ENCODE measurements around the gene BBOF1.
A peak's percentile ranks its signal among the peaks of the same experiment; 100 is the strongest.

Gene BBOF1

DNA sequence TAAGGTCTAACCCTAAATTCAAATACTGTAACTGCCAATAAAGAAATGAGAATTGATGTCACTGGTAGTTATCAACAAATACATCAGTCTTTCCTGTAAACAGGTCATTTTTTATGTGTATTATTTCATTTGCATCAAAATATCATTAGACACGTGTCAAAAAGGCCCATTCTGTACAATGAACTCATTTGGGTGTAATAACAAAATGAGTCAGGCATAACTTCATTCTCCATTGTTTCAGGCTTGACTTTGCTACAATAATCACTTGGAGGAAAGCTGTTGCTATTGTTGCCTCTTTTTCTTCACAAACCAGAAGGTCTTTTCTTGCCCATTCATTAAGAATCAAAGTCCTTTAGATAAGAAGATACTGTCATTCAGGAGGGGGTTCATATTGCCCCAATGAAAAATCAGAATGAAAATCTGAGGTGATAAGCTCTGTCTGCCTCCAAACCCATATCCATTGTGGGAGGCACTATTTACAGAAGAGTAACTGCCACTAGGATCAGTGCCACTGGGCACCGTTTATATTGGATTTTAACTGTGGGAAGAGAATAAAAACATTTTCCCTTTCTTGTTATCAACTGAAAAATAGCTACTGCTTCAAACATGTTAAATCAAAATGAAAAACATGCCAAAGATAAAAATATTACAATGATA lies 10.2 kb upstream of the BBOF1 start:
- Mint-ChIP-seq H3K4me3 (no peak overlapping the region), H3K27ac (no peak overlapping the region), H3K9me3 (no peaks in the 10 kb centered on the region), H3K4me1 (no peaks in the 10 kb centered on the region), H3K36me3 (peaks cover 60% of the 10 kb centered on the region)
- DNase-seq (ENCODE audit: low spot score in 2 of 2) (no peak), ATAC-seq (no peak)

DNA sequence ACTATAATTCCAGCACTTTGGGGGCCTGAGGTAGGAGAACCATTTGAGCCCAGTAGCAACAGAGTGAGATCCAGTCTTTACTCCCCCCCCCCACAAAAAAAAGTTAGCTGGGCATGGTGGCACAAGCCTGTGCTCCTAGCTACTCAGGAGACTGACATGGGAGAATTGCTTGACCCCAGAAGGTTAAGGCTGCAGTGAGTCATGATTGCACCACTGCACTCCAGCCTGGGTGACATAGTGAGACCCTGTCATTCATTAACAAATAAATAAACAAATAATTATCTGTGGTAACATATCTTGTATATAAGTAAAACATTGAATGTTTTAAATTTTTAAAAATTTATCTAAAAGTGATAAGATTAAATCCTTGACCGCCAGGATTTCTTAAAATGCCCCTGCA lies 4.8 kb upstream of the BBOF1 start:
- Mint-ChIP-seq H3K27ac (no peak overlapping the region), H3K9me3 (no peaks in the 10 kb centered on the region), H3K4me3 (no peak overlapping the region), H3K36me3 (peaks cover 28% of the 10 kb centered on the region), H3K4me1 (peaks cover 10% of the 10 kb centered on the region)
- DNase-seq (ENCODE audit: low spot score in 2 of 2) (no peak), ATAC-seq (no peak)

DNA sequence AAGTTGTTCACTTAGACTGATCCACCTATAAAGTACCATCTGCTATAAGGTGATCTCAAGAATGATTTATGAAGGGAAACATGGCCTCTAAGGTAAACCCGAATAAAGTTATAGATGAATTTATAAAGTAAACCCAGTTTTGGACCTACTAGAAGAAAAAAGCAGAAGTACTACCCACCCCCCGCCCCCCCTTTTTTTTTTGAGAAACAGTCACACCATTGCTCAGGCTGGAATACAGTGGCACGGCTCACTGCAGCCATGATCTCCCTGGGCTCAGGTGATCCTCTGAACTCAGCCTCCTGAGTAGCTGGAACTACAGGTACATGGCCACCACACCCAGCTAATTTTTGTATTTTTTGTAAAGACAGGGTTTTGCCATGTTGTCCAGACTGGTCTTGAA lies 4.0 kb upstream of the BBOF1 start:
- no peaks in the 10 kb centered on the region for H3K9me3 Mint-ChIP-seq
- H3K4me3 Mint-ChIP-seq: no peak overlapping the region
- peaks cover 14% of the 10 kb centered on the region for H3K4me1 Mint-ChIP-seq
- DNase-seq (ENCODE audit: low spot score in 2 of 2) (no peak), ATAC-seq (no peak)
- no peak overlapping the region for H3K27ac Mint-ChIP-seq
- H3K36me3 Mint-ChIP-seq: peaks cover 20% of the 10 kb centered on the region

DNA sequence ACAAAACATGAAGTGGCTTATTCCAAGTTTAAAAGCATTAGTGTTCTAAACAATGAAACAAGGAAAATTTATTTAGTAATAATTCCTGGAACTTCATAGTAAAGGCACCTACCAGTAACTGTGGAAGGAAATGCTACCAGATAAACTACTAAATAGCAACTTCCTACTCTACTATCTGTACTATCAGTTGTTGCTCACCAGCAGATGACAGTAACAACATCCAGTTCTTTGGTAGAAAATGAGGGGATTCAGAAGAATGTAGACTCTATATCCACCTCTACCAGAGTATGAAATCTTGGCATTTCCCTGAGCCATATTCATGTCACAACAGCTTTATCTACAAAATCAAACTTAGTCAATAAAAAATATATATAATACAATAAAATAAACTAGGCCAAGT lies 3.2 kb upstream of the BBOF1 start:
- H3K9me3 Mint-ChIP-seq: no peaks in the 10 kb centered on the region
- peaks cover 14% of the 10 kb centered on the region for H3K4me1 Mint-ChIP-seq
- no peak overlapping the region for H3K27ac Mint-ChIP-seq
- H3K36me3 Mint-ChIP-seq: peaks cover 14% of the 10 kb centered on the region
- ATAC-seq: no peak
- H3K4me3 Mint-ChIP-seq: no peak overlapping the region
- DNase-seq (ENCODE audit: low spot score in 2 of 2): no peak

DNA sequence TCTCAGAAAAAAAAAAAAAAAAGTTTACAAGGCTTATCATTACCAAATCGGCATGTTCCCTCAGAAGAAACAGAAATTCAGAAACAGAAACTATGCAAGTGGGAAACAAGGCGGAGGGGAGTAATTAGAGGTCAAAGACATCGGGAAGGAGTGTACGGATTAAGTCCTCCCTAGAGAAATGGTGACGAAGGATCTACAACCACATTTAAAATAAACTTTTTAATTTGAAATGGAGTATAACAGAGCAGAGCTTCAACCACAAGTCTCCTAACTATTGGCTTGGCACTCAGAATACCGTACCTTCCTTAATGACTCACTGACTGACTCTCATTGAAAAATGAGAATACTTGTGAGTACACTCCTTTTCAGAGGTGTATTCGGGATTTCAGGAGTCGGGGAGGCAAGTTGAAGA lies 969 bp upstream of the BBOF1 start:
- Mint-ChIP-seq H3K9me3 (no peaks in the 10 kb centered on the region), H3K27ac (peak overlapping the region; percentile 95), H3K4me3 (peak overlapping the region; percentile 90), H3K4me1 (peaks cover 14% of the 10 kb centered on the region), H3K36me3 (peaks cover 7% of the 10 kb centered on the region)
- peak; percentile 58 for ATAC-seq
- no peak for DNase-seq (ENCODE audit: low spot score in 2 of 2)

DNA sequence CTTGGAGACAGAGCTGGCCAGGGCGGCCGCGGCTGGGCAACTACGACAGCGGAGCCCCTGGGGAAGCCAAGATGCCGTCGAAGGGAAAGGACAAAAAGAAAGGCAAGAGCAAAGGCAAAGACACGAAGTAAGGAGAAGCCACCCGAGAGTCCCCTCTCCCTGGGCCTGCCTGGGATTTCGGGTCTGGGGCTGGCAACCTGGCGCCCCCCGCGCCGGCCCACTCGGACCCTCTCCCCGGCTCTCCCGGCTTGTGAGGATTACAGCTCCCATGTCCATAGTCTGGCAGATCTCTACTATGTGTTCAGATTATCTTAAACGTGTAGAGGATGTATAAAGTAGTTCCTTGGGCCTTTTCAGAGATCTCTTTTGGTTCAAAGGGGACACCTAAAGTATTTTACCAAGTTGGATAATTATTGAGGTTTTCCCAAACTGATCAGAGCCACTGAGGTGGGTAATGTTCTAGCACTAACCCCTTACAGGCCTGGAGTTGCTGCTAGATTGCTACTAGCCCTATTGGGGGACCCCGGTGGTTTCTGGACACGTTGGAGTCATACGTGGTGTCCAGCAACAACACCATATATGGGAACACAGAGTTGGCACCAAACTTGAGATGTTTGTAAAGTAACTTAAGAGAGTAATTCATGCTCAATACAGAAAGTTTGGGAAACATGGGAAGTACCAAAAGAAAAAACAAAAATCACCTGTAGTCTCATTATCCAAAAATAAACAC lies 424 bp downstream of the BBOF1 start:
- Mint-ChIP-seq H3K27ac (peak overlapping the region; percentile 95), H3K4me1 (peaks cover 14% of the 10 kb centered on the region), H3K4me3 (peak overlapping the region; percentile 90), H3K36me3 (no peaks in the 10 kb centered on the region), H3K9me3 (no peaks in the 10 kb centered on the region)
- DNase-seq (ENCODE audit: low spot score in 2 of 2): no peak
- ATAC-seq: no peak

DNA sequence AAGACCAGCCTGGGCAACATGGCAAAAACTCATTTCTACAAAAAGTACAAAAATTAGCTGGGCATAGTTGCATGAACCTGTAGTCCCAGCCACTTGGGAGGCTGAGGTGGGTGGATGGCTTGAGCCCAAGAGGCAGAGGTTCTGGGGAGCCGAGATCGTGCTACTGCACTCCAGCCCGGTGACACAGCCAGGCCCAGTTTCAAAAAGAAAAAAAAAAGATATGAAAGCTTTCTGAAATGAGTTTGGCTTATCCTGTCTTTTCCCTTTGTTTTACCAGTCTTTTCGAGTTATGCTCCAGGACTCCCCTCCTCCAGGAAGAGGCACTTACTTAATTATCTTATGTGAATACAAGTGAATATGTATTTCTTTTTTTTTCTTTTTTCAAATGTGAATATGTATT lies 3.2 kb downstream of the BBOF1 start:
- ATAC-seq: no peak
- Mint-ChIP-seq H3K9me3 (no peaks in the 10 kb centered on the region), H3K36me3 (no peaks in the 10 kb centered on the region), H3K27ac (no peak overlapping the region), H3K4me3 (no peak overlapping the region), H3K4me1 (peaks cover 14% of the 10 kb centered on the region)
- no peak for DNase-seq (ENCODE audit: low spot score in 2 of 2)

DNA sequence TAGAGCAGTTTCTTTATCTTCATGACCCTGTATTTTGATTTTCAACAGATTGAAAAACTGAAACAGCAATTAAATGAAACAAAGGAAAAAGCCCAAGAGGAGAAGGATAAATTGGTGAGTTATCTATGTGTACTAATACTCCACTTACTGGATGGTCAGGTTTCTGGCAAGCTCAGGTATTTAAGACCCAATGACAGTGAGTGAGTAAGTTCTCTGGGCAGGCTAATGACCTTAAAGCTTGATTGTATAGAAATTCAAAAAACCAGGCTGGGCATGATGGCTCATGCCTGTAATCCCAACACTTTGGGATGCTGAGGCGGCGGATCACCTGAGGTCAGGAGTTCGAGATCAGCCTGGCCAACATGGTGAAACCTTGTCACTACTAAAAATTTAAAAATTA lies 10.0 kb downstream of the BBOF1 start:
- DNase-seq (ENCODE audit: low spot score in 2 of 2) (no peak), ATAC-seq (no peak)
- no peaks in the 10 kb centered on the region for H3K4me1 Mint-ChIP-seq
- no peaks in the 10 kb centered on the region for H3K9me3 Mint-ChIP-seq
- no peak overlapping the region for H3K27ac Mint-ChIP-seq
- no peaks in the 10 kb centered on the region for H3K36me3 Mint-ChIP-seq
- no peak overlapping the region for H3K4me3 Mint-ChIP-seq

DNA sequence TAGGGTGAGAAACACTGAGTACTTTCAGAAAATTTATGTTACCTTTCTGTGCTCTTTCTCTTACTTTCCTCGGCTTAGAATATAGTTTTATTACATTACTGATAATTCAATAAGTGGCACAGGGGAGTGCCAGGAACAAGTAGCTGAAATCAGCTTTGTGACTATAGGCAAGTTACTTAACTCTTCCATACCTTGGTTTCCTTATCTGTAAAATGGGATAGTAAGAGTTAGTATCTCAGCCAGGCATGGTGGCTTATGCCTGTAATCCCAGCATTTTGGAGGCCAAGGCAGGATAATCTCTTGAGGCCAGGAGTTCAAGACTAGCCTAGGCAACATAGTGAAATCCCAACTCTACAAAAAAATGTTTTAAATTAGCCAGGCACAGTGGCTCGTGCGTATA lies 15.4 kb downstream of the BBOF1 start:
- no peaks in the 10 kb centered on the region for H3K36me3 Mint-ChIP-seq
- no peak overlapping the region for H3K27ac Mint-ChIP-seq
- DNase-seq (ENCODE audit: low spot score in 2 of 2) (no peak), ATAC-seq (no peak)
- H3K4me1 Mint-ChIP-seq: no peaks in the 10 kb centered on the region
- H3K4me3 Mint-ChIP-seq: no peak overlapping the region
- H3K9me3 Mint-ChIP-seq: no peaks in the 10 kb centered on the region

DNA sequence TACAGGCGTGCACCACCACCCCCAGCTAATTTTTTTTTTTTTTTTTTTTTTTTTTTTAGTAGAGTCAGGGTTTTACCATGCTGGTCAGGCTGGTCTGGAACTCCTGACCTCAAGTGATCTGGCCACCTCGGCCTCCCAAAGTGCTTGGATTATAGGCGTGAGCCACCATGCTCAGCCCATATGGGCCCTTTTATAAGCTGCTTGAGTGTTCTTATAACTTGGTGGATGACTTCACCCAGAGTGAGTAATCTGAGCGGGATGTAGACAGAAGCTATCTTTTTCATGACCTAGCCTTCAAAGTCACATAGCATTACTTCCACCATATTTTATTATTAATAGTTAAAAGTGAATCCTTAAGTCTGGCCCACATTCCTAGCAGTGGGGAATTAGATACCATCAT lies 16.4 kb downstream of the BBOF1 start:
- Mint-ChIP-seq H3K4me1 (no peaks in the 10 kb centered on the region), H3K4me3 (no peak overlapping the region), H3K9me3 (no peaks in the 10 kb centered on the region), H3K36me3 (no peaks in the 10 kb centered on the region), H3K27ac (no peak overlapping the region)
- DNase-seq (ENCODE audit: low spot score in 2 of 2): no peak
- ATAC-seq: no peak

DNA sequence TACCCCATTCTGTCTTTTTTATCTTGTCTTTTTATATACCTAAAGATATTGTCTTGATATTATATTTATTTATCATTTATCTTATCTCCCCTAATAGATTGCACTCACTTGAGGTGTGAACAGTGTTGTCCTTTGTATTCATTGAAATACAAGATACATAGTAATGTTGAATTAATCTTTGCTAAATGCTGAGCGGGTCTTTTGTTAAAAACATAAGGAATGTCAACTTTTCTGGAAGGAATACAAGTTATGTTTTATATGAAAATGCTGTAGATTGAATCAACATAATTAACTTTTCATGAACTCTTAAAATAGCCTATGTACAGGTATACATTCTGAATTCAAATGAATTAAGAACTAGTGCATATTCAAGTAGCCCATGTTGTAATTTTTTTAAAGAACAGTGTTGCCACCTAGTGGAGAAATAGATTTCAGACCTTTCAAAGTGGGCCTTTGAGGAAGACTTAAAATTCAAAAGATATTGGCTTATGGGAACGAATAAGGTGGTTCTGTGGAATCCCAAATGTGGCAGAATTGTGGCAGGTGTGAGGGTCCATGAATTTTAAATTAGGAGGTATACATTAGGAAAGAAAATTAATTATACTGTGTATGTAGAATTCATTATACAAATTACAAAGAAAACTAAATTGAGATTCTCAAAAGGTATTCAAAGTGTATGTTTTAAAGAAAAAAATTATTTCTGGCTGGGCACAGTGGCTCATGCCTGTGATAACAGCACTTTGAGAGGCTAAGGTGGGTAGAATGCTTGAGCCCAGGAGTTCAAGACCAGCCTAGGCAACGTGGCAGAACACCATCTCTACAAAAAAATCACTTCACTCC lies 19.1 kb downstream of the BBOF1 start:
- no peaks in the 10 kb centered on the region for H3K36me3 Mint-ChIP-seq
- no peak for DNase-seq (ENCODE audit: low spot score in 2 of 2)
- H3K27ac Mint-ChIP-seq: no peak overlapping the region
- no peaks in the 10 kb centered on the region for H3K9me3 Mint-ChIP-seq
- no peak overlapping the region for H3K4me3 Mint-ChIP-seq
- no peak for ATAC-seq
- no peaks in the 10 kb centered on the region for H3K4me1 Mint-ChIP-seq

DNA sequence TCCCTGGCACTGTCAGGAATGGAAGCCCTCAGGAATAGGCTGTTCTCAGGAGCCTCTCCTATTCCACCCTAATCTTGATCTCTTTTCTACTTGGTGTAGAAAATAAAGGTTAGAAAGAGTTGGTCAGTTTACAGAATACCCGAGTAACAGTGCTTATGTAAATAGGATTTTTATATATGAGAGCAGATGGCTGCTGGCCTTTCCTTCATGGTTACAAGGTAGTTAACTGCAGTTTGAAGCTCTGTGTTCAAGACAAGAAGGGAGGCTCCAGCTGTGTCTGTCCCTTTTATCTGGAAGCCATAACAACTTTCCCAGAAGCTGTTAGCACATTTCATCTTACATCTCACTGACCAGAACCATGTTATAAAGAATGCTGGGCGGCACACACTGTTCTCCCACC lies 23.1 kb downstream of the BBOF1 start:
- H3K4me3 Mint-ChIP-seq: no peak overlapping the region
- no peak overlapping the region for H3K27ac Mint-ChIP-seq
- no peaks in the 10 kb centered on the region for H3K9me3 Mint-ChIP-seq
- H3K4me1 Mint-ChIP-seq: no peaks in the 10 kb centered on the region
- no peak for DNase-seq (ENCODE audit: low spot score in 2 of 2)
- ATAC-seq: no peak
- H3K36me3 Mint-ChIP-seq: no peaks in the 10 kb centered on the region

DNA sequence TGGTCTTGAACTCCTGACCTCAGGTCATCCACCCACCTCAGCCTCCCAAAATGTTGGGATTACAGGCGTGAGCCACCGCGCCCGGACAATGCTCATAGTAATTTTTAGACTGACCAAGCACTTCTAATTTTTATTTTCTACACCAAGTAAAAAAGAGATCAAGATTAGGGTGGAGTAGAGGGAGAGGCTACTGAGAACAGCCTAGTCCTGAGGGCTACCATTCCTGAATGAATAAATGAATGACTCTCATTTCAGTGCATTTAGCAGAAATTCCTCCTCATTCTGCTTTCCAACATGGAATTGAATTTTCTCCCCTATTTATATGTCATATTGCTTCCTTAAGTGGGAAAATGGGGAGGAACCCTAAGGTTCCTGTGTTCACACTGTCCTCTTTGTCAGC lies 26.4 kb downstream of the BBOF1 start:
- Mint-ChIP-seq H3K4me1 (no peaks in the 10 kb centered on the region), H3K4me3 (no peak overlapping the region), H3K9me3 (no peaks in the 10 kb centered on the region), H3K36me3 (no peaks in the 10 kb centered on the region), H3K27ac (no peak overlapping the region)
- no peak for ATAC-seq
- no peak for DNase-seq (ENCODE audit: low spot score in 2 of 2)

DNA sequence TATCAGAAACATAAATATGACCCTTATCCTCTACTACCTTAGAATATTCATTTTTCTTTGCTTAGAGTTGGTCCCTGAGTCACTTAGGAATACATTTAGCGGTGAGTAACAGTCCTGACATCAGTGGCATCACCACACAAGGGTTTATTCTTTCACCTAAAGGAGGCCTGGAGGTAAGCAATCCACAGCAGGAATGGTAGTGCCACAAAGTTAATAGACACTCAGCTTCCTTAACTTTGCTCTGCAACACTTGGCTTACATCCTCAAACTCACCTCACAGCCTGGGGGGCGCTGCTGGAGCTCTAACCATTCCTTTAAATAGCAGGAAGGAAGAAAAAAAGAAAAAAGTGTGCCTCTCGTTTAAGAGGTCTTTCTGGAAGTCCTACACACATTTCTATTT lies 29.1 kb downstream of the BBOF1 start:
- Mint-ChIP-seq H3K4me1 (no peaks in the 10 kb centered on the region), H3K9me3 (no peaks in the 10 kb centered on the region), H3K4me3 (no peak overlapping the region), H3K36me3 (no peaks in the 10 kb centered on the region), H3K27ac (no peak overlapping the region)
- DNase-seq (ENCODE audit: low spot score in 2 of 2) (no peak), ATAC-seq (no peak)

DNA sequence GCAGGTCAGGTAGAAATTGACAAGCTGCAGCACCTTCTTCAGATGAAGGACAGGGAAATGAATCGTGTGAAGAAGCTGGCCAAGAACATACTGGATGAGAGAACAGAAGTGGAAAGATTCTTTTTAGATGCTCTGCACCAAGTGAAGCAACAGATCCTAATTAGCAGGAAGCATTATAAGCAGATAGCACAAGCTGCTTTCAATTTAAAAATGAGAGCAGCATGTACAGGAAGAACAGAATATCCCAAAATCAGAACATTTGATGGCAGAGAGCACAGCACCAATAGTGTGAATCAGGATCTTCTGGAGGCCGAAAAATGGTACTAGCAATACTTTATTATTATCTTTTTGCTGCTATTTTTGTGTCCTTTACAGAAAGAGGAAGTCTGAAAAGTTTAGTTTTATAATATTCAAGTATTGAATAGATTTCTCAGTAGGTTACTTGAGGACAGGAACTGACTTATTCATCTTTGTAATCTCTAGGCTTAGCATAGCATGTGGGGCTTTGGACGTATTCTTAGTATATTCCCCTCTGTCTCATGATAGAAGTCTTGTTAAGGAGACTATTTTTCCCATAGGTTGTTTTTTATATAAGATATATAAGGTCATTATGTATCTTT lies 30.8 kb downstream of the BBOF1 start:
- no peak for DNase-seq (ENCODE audit: low spot score in 2 of 2)
- Mint-ChIP-seq H3K27ac (no peak overlapping the region), H3K36me3 (no peaks in the 10 kb centered on the region), H3K4me1 (no peaks in the 10 kb centered on the region), H3K4me3 (no peak overlapping the region), H3K9me3 (no peaks in the 10 kb centered on the region)
- no peak for ATAC-seq
